K562 (cell line): Measurements from ENCODE around the gene STAT4. TPM values are rescaled to one million over a fixed set of nuclear protein-coding genes. Genes with fewer than 3 reads are reported as not detected.

Experiments used
- ATAC-seq: fragments of 200-7000 bp; cut with Tn5 transposase; 3 replicates; pipeline ENCODE4 v1.9.1; 2020; ENCODE audit warnings: moderate library complexity
- BruUV-seq: library from RNA; stranded (reverse); fragments of 400-500 nt; replicated peaks from 2 replicates; lab custom pipeline; 2021; lab: Mats Ljungman, UMichigan
- CTCF ChIA-PET: fragments of 300-600 bp; formaldehyde crosslinking; extraction: SDS; loops from one replicate; lab custom pipeline; 2021; ENCODE audit warnings: low intra/inter-chr PET ratio; lab: Yijun Ruan, JAX
- POLR2A ChIA-PET: fragments of 300-600, 350-650 bp; sonication (Branson Sonifier 250); formaldehyde crosslinking; extraction: SDS; loops from one replicate; lab custom pipeline; 2021; ENCODE audit warnings: antibody characterized with exemption, inconsistent platforms; lab: Yijun Ruan, JAX
- DNase-seq, 4 experiments: peaks; one replicate each; pipeline versions ENCODE4 v3.0.0 to v3.0.0-alpha.2; 2011 to 2018; ENCODE audit warnings: low spot score in 3 of 4, mixed read lengths in 3 of 4; ENCODE audit errors: extremely low read depth in 1 of 4
- FAIRE-seq: peaks from 2 replicates; lab custom pipeline; 2011; peaks lifted over from hg19 to GRCh38; lab: Jason Lieb, UNC
- H2AFZ ChIP-seq: 2 replicates; pipeline ENCODE4 v1.6.0; 2011; ENCODE audit warnings: low read depth, low read length, control low read depth, inconsistent platforms
- H3K27ac ChIP-seq: fragments of 200-600 bp; 3 replicates; pipeline ENCODE4 v1.8.0; 2011; ENCODE audit warnings: low read depth, mild to moderate bottlenecking, control low read depth, inconsistent platforms, low read length, moderate library complexity, mixed read lengths; ENCODE audit errors: extremely low read depth
- H3K27me3 ChIP-seq, 2 experiments: fragments of 300-600 bp in 1 of 2; 2 replicates in 1 of 2; 3 replicates in 1 of 2; pipeline versions ENCODE4 v1.6.0 to v1.8.0; 2011; ENCODE audit warnings: inconsistent platforms in 2 of 2, low read length in 2 of 2, mild to moderate bottlenecking in 1 of 2, mixed read lengths in 1 of 2, moderate library complexity in 1 of 2; ENCODE audit not compliant: control insufficient read depth in 2 of 2, insufficient read depth in 2 of 2
- H3K36me3 ChIP-seq: fragments of 300-600 bp; 3 replicates; pipeline ENCODE4 v1.8.0; 2011; ENCODE audit warnings: mild to moderate bottlenecking, low read length, inconsistent platforms; ENCODE audit not compliant: control insufficient read depth, insufficient read depth
- H3K4me1 ChIP-seq, 2 experiments: fragments of 200-600 bp in 1 of 2; replicated peaks in 1 of 2; 2 replicates in 1 of 2; 3 replicates in 1 of 2; pipeline versions ENCODE4 v1.5.1 to v1.8.0; 2011; ENCODE audit warnings: inconsistent platforms in 2 of 2, low read length in 2 of 2, mild to moderate bottlenecking in 1 of 2, mixed read lengths in 1 of 2, moderate library complexity in 1 of 2; ENCODE audit not compliant: control insufficient read depth in 2 of 2, insufficient read depth in 2 of 2
- H3K4me2 ChIP-seq: 2 replicates; pipeline ENCODE4 v1.6.1; 2011; ENCODE audit warnings: low read length, control low read depth, inconsistent platforms, mixed read lengths; ENCODE audit not compliant: insufficient read depth
- H3K4me3 ChIP-seq: fragments of 200-600 bp; sonication (generic), shearing (Covaris generic); 2 replicates; pipeline ENCODE4 v1.5.1; 2016; ENCODE audit warnings: control low read depth, inconsistent platforms
- H3K79me2 ChIP-seq: fragments of 200-600 bp; 3 replicates; pipeline ENCODE4 v1.8.0; 2011; ENCODE audit warnings: low read length, inconsistent platforms; ENCODE audit not compliant: control insufficient read depth, insufficient read depth
- H3K9ac ChIP-seq, 2 experiments: 2 replicates each; pipeline versions ENCODE4 v1.6.0 to v1.6.1; 2011; ENCODE audit warnings: low read depth in 2 of 2, low read length in 2 of 2, control low read depth in 1 of 2, inconsistent platforms in 1 of 2, mild to moderate bottlenecking in 1 of 2, mixed read lengths in 1 of 2; ENCODE audit not compliant: insufficient read depth in 1 of 2
- H3K9me1 ChIP-seq: one replicate; pipeline ENCODE4 v1.6.0; 2011; ENCODE audit warnings: inconsistent platforms, mild to moderate bottlenecking, low read length, moderate library complexity; ENCODE audit not compliant: control insufficient read depth, insufficient read depth
- H3K9me3 ChIP-seq: replicated peaks from 2 replicates; pipeline ENCODE4 v1.5.1; 2011; ENCODE audit warnings: low read depth, low read length, inconsistent platforms; ENCODE audit not compliant: control insufficient read depth, insufficient read depth
- H4K20me1 ChIP-seq: replicated peaks from 2 replicates; pipeline ENCODE4 v1.6.1; 2011; ENCODE audit warnings: low read length, inconsistent platforms, mixed read lengths; ENCODE audit not compliant: control insufficient read depth, insufficient read depth
- CCNT2 ChIP-seq: IDR thresholded peaks from 2 replicates; pipeline ENCODE4 v1.6.1; 2011; ENCODE audit warnings: borderline replicate concordance, low read depth, mild to moderate bottlenecking, moderate library complexity, mixed read lengths, low read length; ENCODE audit not compliant: insufficient read length; ENCODE audit errors: extremely low read depth
- EP300 ChIP-seq: IDR thresholded peaks from 2 replicates; pipeline ENCODE4 v1.6.1; 2012; ENCODE audit warnings: low read length, improper control_type of control experiment
- HNRNPH1 ChIP-seq: fragments of 200-400 bp; formaldehyde crosslinking; optimal IDR thresholded peaks from 2 replicates; pipeline ENCODE3; 2017; ENCODE audit warnings: low read depth, mild to moderate bottlenecking, low read length, moderate library complexity
- NCOA4 ChIP-seq: fragments of 450-650 bp; IDR thresholded peaks from 2 replicates; pipeline ENCODE4 v1.6.1; 2018; ENCODE audit warnings: mild to moderate bottlenecking; ENCODE audit not compliant: partially characterized antibody
- POLR2B ChIP-seq: fragments of 450-650 bp; IDR thresholded peaks from 2 replicates; pipeline ENCODE4 v1.6.1; 2018; ENCODE audit warnings: low read depth; ENCODE audit not compliant: partially characterized antibody
- RERE ChIP-seq: sonication (generic); formaldehyde crosslinking; IDR thresholded peaks from 2 replicates; pipeline ENCODE4 v1.8.0; 2023; ENCODE audit warnings: missing genetic modification reagents, mild to moderate bottlenecking, borderline replicate concordance
- STAT5A ChIP-seq: IDR thresholded peaks from 2 replicates; pipeline ENCODE4 v1.6.1; 2012; ENCODE audit warnings: low read length, inconsistent platforms, borderline replicate concordance
- TGIF2 ChIP-seq: sonication (generic); formaldehyde crosslinking; IDR thresholded peaks from 2 replicates; pipeline ENCODE4 v1.8.1; 2022; ENCODE audit warnings: mild to moderate bottlenecking, missing genetic modification reagents, moderate library complexity
- XRCC4 ChIP-seq: IDR thresholded peaks from one replicate; pipeline ENCODE4 v1.6.1; 2011; ENCODE audit not compliant: insufficient read depth, insufficient read length; ENCODE audit errors: extremely low read depth
- WGBS: fragments of 100-300 bp; shearing (Covaris generic); methylation state at CpG from one replicate; pipeline ENCODE4 v1.1.6; 2016; ENCODE audit warnings: low coverage, mixed read lengths; ENCODE audit not compliant: insufficient coverage; ENCODE audit errors: missing lambda C conversion rate; 5-methylcytosine and 5-hydroxymethylcytosine counted together
- in situ Hi-C: fragments of 300-500 bp; cut with MboI; formaldehyde crosslinking; loops from 4 replicates; pipeline ENCODE4 v1.15.0; 2018; ENCODE audit warnings: inconsistent platforms, mixed read lengths
- intact Hi-C: fragments of 100-400 bp; cut with micrococcal nuclease; formaldehyde crosslinking; loops from 2 replicates; pipeline ENCODE4 v1.14.2; 2022
- polyA plus RNA-seq, 8 experiments: library from polyadenylated mRNA; depleted of rRNA in 4 of 8; stranded (reverse) in 5 of 8; unstranded in 3 of 8; fragments of >200 nt; fragmentation: Nextera tagmentation in 2 of 8; fragmentation: Illumina TruSeq in 1 of 8; extraction: Ambion mirVana in 2 of 8; extraction: Trizol in 1 of 8; gene quantifications; 2 replicates each; pipeline versions ENCODE4 v1.2.1 to v1.2.3, GENCODE V29; 2011 to 2014; ENCODE audit warnings: inconsistent platforms in 1 of 8, missing spikeins in 1 of 8
- total RNA-seq, 7 experiments: library from RNA; depleted of rRNA in 6 of 7; stranded (reverse); fragments of >200 nt in 6 of 7; fragmentation: Illumina TruSeq in 2 of 7; extraction: Trizol in 2 of 7; gene quantifications; 2 replicates each; pipeline versions ENCODE4 v1.2.1 to v1.2.3, GENCODE V29; 2011 to 2021; ENCODE audit warnings: low replicate concordance in 1 of 7

The STAT4 gene
- total and polyA plus RNA-seq, 9 of the 15 experiments (the other 6 are each of a cell fraction or from before 2014, with no cell fraction given), result 0.01 to 0.06 (median 0.03) TPM; not detected in 6

- POLR2A ChIA-PET, result interaction anchor here (0.9 kb wide), 1 partner anchor 9 kb away, joined by 3 read pairs; no protein-coding TSS in a partner anchor
- in situ Hi-C loops (no loop called here), intact Hi-C loops (no loop called here)
- DNase-seq, result no peak
- Histone ChIP-seq H3K4me1 (peaks cover 0 to 6% of the 10 kb centered on the region in 2 experiments; a peak in 2 of 5 replicates), H3K27ac (no peak overlapping the region), H3K9me1 (no peaks in the 10 kb centered on the region), H2AFZ (no peak overlapping the region), H3K4me3 (no peak overlapping the region), H3K79me2 (no peaks in the 10 kb centered on the region), H4K20me1 (no peaks in the 10 kb centered on the region), H3K9ac (no peak overlapping the region), H3K9me3 (no peaks in the 10 kb centered on the region), H3K27me3 (peaks cover 0 to 9% of the 10 kb centered on the region in 2 experiments; a peak in 3 of 5 replicates), H3K36me3 (no peaks in the 10 kb centered on the region)
- CTCF ChIA-PET, result no interaction called here
- WGBS, result 0% methylated on average over 1 of the region's 1 CpG
- no TSS peak for BruUV-seq
- ATAC-seq, result no peak
- TF ChIP-seq STAT5A, result no peak
- TF ChIP-seq, all 486 proteins: peak for 0
- no peak overlapping the region for H3K4me2 ChIP-seq
- FAIRE-seq, result no peak
Measured at GRCh38 chr2:191148281-191148680, 2.5 kb downstream of the STAT4 start.

GRCh38 chr2:191145769-191146471, 4.9 kb downstream of the STAT4 start:
- CTCF ChIA-PET, result no interaction called here
- Histone ChIP-seq H3K27me3 (peaks cover 0 to 4% of the 10 kb centered on the region in 2 experiments; a peak in 3 of 5 replicates), H3K4me1 (peaks cover 0 to 6% of the 10 kb centered on the region in 2 experiments; a peak in 2 of 5 replicates), H3K4me3 (no peak overlapping the region), H3K4me2 (no peak overlapping the region), H2AFZ (no peak overlapping the region), H3K27ac (no peak overlapping the region), H4K20me1 (no peaks in the 10 kb centered on the region), H3K9me1 (no peaks in the 10 kb centered on the region), H3K9me3 (no peaks in the 10 kb centered on the region), H3K9ac (no peak overlapping the region), H3K79me2 (no peaks in the 10 kb centered on the region), H3K36me3 (no peaks in the 10 kb centered on the region)
- intact Hi-C loops (loop anchor here (1.0 kb wide), 1 partner anchor 30 kb away; no protein-coding TSS in a partner anchor), in situ Hi-C loops (no loop called here)
- DNase-seq (no peak), FAIRE-seq (no peak), ATAC-seq (no peak)
- WGBS, result 4% methylated on average over 4 of the region's 4 CpGs
- POLR2A ChIA-PET, result no interaction called here
- BruUV-seq, result no TSS peak
- TF ChIP-seq POLR2B (no peak), RERE (CRISPR knock-in tag) (no peak), CCNT2 (no peak), TGIF2 (CRISPR knock-in tag) (no peak), XRCC4 (no peak), EP300 (no peak), NCOA4 (no peak), HNRNPH1 (no peak)
